Stimulated activated naive CD8-positive, alpha-beta T cell treated with anti-CD3 and anti-CD28 coated beads, Interleukin-15, Interleukin-2, amounts not matched to agents 100 ng/mL and 50 ng/mL, for 24 hours (primary cell): ENCODE data around the gene HCRT.

ENCODE experiments used
- H3K27ac Mint-ChIP-seq: one replicate; pipeline ENCODE4 v1.8.0; 2021; ENCODE audit warnings: mild to moderate bottlenecking, mixed read lengths
- H3K27me3 Mint-ChIP-seq: one replicate; pipeline ENCODE4 v1.8.0; 2021; ENCODE audit warnings: mixed read lengths
- H3K36me3 Mint-ChIP-seq: one replicate; pipeline ENCODE4 v1.8.0; 2021; ENCODE audit warnings: low read depth, mixed read lengths
- H3K4me1 Mint-ChIP-seq: one replicate; pipeline ENCODE4 v1.8.0; 2021; ENCODE audit warnings: low read depth, mixed read lengths
- H3K4me3 Mint-ChIP-seq: one replicate; pipeline ENCODE4 v1.8.0; 2021; ENCODE audit warnings: mild to moderate bottlenecking, mixed read lengths
- H3K9me3 Mint-ChIP-seq: one replicate; pipeline ENCODE4 v1.8.0; 2021; ENCODE audit warnings: mixed read lengths

The HCRT gene

GRCh38 chr17:42203354-42203753 lies 18.1 kb upstream of the HCRT start:
- Mint-ChIP-seq H3K36me3 (peaks cover 60% of the 10 kb centered on the region), H3K27ac (no peak overlapping the region), H3K27me3 (no peaks in the 10 kb centered on the region), H3K9me3 (no peaks in the 10 kb centered on the region), H3K4me1 (peaks cover 11% of the 10 kb centered on the region), H3K4me3 (no peak overlapping the region)

DNA sequence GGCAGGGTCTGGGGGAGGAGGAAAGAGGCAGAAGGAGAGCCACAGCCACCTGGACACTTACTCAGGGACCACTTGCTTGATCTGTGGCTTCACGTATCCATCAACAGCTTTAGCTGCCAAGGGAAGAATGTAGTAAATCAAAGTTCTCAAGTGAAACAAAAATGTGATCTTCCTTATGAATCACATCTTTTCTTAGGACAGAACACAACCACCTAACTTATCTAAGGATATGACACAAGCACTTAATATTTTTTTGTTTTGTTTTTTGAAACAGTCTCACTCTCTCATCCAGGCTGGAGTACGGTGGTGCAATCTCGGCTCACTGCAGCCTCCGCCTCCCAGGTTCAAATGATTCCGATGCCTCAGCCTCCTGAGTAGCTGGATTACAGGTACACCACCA lies 17.4 kb upstream of the HCRT start:
- H3K9me3 Mint-ChIP-seq = no peaks in the 10 kb centered on the region
- no peak overlapping the region for H3K27ac Mint-ChIP-seq
- no peak overlapping the region for H3K4me3 Mint-ChIP-seq
- H3K27me3 Mint-ChIP-seq = no peaks in the 10 kb centered on the region
- H3K36me3 Mint-ChIP-seq = peaks cover 58% of the 10 kb centered on the region
- peaks cover 11% of the 10 kb centered on the region for H3K4me1 Mint-ChIP-seq

DNA sequence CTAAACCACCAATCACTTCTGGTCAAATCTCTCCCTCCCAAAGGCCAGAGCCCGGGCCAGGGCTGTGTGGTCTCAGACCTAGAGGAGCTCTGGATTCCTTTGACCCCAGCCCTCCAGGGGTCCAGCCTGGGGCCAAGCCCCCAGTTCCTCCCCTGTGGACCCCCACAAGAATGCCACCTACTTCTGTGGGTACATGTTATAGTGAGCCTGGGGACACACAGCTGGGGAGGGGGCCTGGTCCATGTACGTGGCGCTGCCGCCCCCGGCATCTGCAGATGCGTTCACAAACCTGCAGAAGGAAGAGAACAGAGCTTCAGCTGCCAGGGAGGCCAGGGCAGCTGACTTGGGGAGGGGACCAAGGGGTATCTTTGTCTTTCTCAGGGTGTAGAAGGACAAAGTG lies 16.9 kb upstream of the HCRT start:
- Mint-ChIP-seq H3K4me3 (no peak overlapping the region), H3K27me3 (no peaks in the 10 kb centered on the region), H3K9me3 (no peaks in the 10 kb centered on the region), H3K4me1 (peaks cover 11% of the 10 kb centered on the region), H3K36me3 (peaks cover 53% of the 10 kb centered on the region), H3K27ac (no peak overlapping the region)

DNA sequence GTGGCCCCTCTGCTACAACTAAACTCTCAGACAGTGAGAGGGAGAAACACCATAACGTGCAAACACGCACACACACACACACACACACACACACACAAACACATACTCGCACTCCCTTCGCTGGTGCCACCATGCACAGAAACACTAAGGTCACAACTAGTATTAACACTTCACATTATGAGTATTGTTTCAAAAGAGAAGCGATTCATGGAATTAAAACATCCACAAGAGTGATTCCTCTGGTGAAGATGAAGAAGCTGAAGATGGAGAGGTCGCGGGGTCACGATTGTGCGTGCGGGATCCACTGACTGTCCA lies 16.2 kb upstream of the HCRT start:
- Mint-ChIP-seq H3K36me3 (peaks cover 45% of the 10 kb centered on the region), H3K4me1 (peaks cover 11% of the 10 kb centered on the region), H3K27ac (peak overlapping the region; percentile 37), H3K27me3 (no peaks in the 10 kb centered on the region), H3K9me3 (no peaks in the 10 kb centered on the region), H3K4me3 (no peak overlapping the region)

GRCh38 chr17:42200706-42201457 lies 15.6 kb upstream of the HCRT start:
- Mint-ChIP-seq H3K27me3 (no peaks in the 10 kb centered on the region), H3K27ac (peak overlapping the region; percentile 37), H3K4me3 (no peak overlapping the region), H3K9me3 (no peaks in the 10 kb centered on the region), H3K4me1 (peaks cover 11% of the 10 kb centered on the region), H3K36me3 (peaks cover 40% of the 10 kb centered on the region)

GRCh38 chr17:42199416-42200011 lies 14.3 kb upstream of the HCRT start:
- Mint-ChIP-seq H3K27ac (peak overlapping the region; percentile 76), H3K27me3 (no peaks in the 10 kb centered on the region), H3K4me3 (no peak overlapping the region), H3K36me3 (peaks cover 28% of the 10 kb centered on the region), H3K9me3 (no peaks in the 10 kb centered on the region), H3K4me1 (peaks cover 12% of the 10 kb centered on the region)

- Mint-ChIP-seq H3K27me3 (no peaks in the 10 kb centered on the region), H3K9me3 (no peaks in the 10 kb centered on the region), H3K4me1 (peaks cover 15% of the 10 kb centered on the region), H3K36me3 (peaks cover 22% of the 10 kb centered on the region), H3K27ac (peak overlapping the region; percentile 59), H3K4me3 (no peak overlapping the region)
Observed at GRCh38 chr17:42198897-42199296, 13.6 kb upstream of the HCRT start.

DNA sequence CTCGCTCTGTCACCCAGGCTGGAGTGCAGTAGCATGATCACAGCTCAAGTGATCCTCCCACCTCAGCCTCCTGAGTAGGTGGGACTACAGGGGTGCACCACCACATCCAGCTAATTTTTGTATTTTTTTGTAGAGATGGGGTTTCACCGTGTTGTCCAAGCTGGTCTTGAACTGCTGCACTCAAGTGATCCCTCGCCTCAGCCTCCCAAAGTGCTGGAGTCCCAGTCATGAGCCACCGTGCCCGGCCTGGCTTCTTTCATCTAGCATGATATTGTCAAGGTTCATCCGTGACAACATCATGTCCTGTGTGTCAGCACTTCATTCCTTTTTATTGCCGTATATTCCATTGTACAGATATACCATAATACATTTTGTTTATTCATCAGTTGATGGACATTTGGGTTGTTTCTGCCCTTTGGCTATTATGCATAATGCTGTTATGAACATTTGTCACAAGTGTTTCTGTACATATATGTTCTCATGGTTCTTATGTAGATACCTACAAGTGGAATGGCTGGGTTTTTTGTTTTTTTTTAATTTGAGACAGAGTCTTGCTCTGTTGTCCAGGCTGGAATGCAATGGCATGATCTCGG lies 12.4 kb upstream of the HCRT start:
- Mint-ChIP-seq H3K27ac (no peak overlapping the region), H3K27me3 (no peaks in the 10 kb centered on the region), H3K4me1 (peaks cover 28% of the 10 kb centered on the region), H3K4me3 (no peak overlapping the region), H3K36me3 (peaks cover 16% of the 10 kb centered on the region), H3K9me3 (no peaks in the 10 kb centered on the region)

DNA sequence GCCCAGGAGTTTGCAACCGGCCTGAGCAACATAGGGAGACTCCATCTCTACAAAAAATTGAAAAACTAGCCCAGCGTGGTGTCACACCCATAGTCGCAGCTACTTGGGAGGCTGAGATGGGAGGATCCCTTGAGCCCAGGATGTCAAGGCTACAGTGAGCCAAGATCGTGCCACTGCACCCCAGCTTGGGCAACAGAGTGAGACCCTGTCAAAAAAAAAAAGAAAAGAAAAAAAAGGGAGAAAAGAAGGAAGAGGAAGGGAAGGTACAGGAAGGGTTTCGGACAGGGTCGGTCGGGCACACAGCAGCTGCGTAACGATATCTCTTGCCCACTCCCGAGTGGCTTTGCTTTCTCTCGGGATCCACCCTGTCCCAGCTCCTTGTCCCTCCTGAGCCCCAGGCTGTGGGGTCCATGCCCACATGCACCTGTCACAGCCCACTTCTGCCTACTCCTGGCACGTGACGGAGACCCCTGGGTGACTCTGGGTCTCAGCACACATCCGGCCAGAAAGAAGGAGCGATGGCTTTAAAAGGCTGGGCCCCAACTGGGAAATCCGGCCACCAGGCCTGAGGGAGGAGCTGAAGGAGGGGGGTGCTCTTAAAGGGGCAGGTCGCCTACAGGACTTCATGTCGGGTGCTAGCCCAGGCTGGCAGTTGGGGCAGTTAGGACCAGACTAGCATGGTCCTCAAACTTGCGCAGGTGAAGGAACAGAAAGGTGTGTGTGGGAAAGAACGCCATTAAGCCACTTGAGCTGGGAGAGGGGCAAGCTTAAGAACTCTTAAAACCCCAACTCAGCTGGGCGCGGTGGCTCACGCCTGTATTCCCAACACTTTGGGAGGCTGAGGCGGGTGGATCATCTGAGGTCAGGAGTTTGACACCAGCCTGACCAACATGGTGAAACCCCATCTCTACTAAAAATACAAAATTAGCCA lies 9.0 kb upstream of the HCRT start, which contains the start of gene GHDC:
GHDC (minus strand) TSS at position 526 of the 931 bp plus-strand sequence. CDS start 913 bp downstream, outside the sequence.
- peak within 1 kb of the TSS; percentile 91 for H3K4me3 Mint-ChIP-seq
- H3K9me3 Mint-ChIP-seq = no peaks in the 10 kb centered on the region
- H3K27ac Mint-ChIP-seq = peak within 1 kb of the TSS; percentile 85
- no peaks in the 10 kb centered on the region for H3K27me3 Mint-ChIP-seq
- peaks cover 30% of the 10 kb centered on the region for H3K4me1 Mint-ChIP-seq
- H3K36me3 Mint-ChIP-seq = peaks cover 5% of the 10 kb centered on the region

DNA sequence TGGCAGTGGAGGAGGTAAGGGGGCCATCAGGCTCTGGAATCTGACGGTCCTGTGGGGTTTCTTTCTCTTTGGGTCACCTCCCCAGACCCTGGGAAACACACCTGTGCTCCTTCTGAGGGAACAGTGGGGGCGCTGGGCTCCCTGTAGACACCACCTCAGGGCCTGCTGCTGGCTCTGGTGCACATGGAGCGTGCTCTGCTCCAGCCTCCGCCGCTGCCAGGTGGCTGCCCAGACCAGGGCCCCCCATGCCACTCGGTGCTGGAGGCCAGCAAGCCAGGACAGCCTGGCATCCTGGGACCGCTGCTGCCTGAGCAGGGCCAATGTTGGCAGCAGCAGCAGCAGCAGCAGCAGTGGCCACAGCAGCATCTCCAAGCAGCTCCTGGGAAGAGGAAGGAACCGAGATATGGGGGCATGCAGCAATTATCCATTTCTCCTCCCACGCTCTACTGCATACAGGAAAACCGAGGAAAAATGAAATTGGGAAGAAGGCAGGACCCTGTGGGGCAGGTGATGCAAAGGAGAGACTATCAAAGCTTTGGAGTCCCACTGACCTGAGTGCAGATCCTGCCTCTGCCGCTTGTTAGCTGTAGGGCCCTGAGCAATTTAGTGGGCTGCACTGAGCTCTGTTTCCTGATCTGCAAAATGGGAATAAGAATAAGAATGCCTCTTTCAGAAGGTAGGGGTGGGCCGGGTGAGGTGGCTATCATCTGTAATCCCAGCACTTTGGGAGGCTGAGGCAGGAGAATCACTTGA lies 8.1 kb upstream of the HCRT start:
- peak overlapping the region; percentile 85 for H3K27ac Mint-ChIP-seq
- H3K4me1 Mint-ChIP-seq = peaks cover 24% of the 10 kb centered on the region
- H3K9me3 Mint-ChIP-seq = no peaks in the 10 kb centered on the region
- H3K36me3 Mint-ChIP-seq = peaks cover 5% of the 10 kb centered on the region
- peak overlapping the region; percentile 91 for H3K4me3 Mint-ChIP-seq
- H3K27me3 Mint-ChIP-seq = no peaks in the 10 kb centered on the region

- peaks cover 24% of the 10 kb centered on the region for H3K4me1 Mint-ChIP-seq
- H3K4me3 Mint-ChIP-seq = peak overlapping the region; percentile 91
- peaks cover 5% of the 10 kb centered on the region for H3K36me3 Mint-ChIP-seq
- no peaks in the 10 kb centered on the region for H3K27me3 Mint-ChIP-seq
- H3K9me3 Mint-ChIP-seq = no peaks in the 10 kb centered on the region
- H3K27ac Mint-ChIP-seq = no peak overlapping the region
Observed at GRCh38 chr17:42192189-42193126, 7.2 kb upstream of the HCRT start.

DNA sequence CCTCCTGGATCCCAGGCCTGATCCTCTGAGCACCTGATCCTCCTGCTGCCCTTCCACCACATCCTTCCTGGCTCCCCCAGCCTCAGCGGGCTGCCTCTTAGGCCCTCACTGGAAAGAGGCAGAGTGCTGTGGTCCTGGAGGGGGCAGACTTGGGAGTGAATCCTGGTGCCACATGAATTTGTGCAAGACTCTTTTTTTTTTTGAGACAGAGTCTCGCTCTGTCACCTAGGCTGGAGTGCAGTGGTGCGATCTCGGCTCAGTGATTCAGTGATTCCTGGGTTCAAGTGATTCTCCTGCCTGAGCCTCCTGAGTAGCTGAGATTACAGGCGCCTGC lies 6.0 kb upstream of the HCRT start:
- Mint-ChIP-seq H3K27ac (no peak overlapping the region), H3K4me1 (peaks cover 24% of the 10 kb centered on the region), H3K4me3 (no peak overlapping the region), H3K9me3 (no peaks in the 10 kb centered on the region), H3K27me3 (no peaks in the 10 kb centered on the region), H3K36me3 (peaks cover 5% of the 10 kb centered on the region)

DNA sequence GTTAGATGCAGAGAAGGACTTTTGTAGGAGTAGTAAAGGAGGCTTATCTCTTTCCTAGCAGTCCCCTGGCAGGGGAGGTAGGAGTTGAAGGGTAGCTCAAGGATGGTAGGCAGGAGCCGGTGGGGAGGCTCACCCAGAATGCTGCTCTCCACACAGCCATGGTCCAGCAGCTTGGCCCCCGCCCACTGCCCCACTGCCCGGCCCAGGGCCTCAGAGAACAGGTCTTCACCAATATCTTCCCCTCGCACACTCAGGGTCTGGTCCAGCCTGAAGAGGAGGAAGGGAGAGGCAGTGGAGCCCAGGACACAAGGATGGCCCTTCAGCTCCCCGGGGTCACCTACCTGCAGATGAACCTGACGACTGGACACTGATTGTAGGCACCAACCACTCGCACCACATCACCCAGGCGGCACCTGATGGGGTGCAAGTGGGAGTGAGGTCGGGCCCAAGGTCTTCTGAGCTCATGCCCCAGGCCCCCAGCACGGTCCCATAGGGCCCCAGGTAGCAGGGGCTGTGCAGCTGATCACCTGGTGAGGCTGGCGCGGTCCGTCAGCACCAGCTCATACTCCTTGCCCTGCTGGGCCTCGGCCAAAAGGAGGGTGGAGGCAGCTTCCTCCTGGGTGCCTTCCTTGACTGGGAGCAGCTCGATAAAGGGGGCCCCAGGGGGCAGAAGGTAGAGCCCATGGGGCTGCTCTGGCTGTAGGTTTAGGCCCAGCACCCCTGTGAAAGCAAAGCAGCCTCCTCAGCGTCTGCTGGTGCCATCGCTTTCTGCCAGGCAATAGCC lies 5.4 kb upstream of the HCRT start:
- peaks cover 5% of the 10 kb centered on the region for H3K36me3 Mint-ChIP-seq
- no peak overlapping the region for H3K27ac Mint-ChIP-seq
- H3K27me3 Mint-ChIP-seq = no peaks in the 10 kb centered on the region
- H3K9me3 Mint-ChIP-seq = no peaks in the 10 kb centered on the region
- no peak overlapping the region for H3K4me3 Mint-ChIP-seq
- H3K4me1 Mint-ChIP-seq = peaks cover 24% of the 10 kb centered on the region
